DMS79 treated with DMSO at 0.1 percent for 48 hours (cell line): ENCODE results near the gene COX6A1.

Experiments used
- DNase-seq: peaks from one replicate; lab custom pipeline; 2025; lab: John Stamatoyannopoulos, UW

Gene COX6A1

DNA sequence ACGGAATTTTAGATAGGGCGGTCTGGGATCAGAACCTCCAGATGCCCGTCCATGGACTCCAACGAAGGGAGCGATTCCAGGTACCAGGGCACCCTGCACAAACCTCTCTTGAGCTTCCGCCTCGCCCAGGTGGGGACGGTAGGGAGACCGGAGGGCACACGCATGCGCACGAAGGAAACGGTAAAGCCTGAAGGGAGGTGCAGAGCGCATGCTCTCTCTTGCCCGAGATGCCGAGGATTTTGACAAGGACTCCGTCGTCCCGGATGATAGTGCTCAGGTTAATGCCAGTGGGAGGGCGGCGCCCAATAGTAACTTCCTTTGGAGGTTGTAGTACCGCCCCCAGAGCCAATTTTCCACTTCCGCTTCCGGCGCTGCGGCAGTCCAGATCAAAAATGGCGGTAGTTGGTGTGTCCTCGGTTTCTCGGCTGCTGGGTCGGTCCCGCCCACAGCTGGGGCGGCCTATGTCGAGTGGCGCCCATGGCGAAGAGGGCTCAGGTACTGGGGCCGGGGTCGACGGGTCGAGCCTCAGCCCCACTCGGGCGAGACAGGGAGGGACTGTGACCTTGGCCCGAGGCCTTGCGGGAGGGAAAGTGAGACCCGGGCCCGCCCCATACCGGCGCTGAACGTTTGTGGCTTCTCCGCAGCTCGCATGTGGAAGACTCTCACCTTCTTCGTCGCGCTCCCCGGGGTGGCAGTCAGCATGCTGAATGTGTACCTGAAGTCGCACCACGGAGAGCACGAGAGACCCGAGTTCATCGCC lies at the start of gene COX6A1:
TSS of gene COX6A1 (plus strand) at position 379 of the 760 bp plus-strand sequence. CDS start at position 393, 14 bp downstream.
- peak; percentile 99 for DNase-seq

DNA sequence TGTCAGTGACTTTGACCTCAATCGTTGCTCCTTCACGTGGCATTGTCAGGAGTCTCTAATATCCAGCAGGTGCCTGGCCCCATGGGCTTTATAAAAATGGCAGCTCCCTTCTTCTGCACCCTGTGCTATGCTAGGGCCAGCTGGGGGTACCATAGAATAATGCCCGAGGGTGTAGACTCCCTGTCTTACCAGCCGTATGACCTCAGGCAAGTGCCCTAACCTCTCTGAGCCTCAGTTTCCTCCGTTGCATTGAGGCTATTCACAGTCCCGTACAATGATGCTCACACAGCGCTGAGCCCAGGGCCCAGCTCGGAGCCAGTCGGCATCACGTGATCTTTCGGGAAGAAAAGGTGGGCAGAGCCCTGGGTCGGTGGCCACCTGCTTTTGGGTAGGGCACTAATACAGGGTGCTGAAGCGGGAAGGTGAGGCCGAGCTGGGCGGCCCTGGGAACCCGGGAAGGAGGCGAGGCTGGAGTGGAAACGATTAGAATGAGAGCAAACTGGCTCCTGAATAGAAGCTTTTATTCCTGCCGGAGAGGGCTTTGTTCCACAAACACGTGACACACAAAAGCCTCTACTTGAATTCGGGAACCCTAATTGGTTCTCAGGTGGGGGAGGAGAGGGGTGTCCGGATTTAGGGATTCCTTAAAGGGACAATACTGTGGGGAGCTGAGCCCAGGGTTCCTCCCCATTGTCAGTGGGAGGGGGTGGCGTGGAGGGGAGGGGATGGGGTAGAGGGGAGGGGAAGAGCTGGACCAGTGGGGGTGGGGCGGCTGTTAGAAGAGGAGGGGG lies 49.0 kb upstream of the COX6A1 start:
- peak; percentile 76 for DNase-seq

DNA sequence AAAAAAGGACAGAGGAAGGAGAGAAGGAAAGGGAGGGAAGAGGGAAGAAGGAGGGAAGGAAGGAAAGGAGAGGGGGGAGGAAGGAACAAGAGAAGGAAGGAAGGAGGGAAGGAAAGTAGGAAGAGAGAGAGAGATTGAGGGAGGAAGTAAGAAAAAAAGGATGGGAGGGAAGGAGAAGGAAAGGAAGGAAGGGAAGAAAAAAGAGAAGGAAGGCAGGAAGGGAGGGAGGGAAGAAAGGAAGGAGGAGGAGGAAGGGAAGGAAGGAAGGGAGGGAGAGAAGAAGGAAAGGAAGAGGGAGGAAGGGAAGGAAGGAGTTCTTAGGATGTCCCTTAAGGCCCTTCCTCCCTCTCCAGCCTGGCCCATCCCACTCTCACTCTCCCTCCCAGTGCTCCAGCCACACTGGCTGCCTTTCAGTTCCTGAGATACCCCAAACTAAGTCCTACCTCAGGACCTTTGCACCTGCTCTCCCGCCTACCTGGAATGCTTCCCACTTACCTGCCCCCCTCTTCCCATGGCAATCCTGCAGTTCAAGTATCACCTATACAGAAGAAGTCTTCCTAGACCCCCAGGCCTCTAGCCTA lies 47.3 kb upstream of the COX6A1 start:
- DNase-seq: no peak

DNA sequence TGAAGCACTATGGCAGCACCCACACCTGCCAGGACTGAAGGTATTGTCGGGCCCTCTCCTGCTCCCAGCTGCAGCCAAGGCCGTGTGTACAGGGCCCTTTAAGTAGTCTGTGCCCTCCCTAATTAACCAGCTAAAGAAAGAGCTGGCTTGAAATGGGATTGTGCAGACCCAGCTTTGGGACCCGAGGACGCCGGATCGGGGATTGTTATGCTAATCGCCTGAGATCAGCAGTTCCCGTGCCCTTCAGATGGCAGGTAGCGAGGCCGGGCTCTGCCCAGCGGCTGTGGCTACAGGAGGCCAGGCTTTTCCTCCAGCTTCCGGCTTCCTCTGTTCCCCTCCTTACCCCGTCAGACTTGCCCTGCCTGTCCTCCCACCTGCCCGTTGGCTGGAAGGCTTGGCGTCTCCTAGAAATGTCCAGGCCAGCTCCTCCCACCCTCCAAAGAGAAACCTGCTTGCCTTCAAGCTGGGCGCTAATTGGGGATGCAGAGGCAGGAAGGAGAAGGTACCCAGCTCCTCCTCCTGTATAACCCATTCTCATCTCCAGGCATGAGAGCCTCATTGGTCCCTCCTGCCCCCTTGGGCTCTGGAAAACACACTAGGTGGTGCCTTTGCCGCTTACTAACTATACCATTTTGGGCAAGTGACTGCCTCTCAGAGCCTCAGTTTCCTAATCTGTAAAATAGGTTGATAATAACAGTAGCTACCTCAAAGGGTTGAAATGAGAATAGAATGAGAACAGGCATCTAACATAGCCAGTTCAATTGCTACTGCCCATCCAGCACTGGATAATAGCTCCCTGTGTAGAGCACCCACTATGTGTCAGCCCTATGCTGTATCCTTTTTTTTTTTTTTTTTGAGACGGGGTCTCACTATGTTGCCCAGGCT lies 43.2 kb upstream of the COX6A1 start:
- DNase-seq: peak; percentile 81

DNA sequence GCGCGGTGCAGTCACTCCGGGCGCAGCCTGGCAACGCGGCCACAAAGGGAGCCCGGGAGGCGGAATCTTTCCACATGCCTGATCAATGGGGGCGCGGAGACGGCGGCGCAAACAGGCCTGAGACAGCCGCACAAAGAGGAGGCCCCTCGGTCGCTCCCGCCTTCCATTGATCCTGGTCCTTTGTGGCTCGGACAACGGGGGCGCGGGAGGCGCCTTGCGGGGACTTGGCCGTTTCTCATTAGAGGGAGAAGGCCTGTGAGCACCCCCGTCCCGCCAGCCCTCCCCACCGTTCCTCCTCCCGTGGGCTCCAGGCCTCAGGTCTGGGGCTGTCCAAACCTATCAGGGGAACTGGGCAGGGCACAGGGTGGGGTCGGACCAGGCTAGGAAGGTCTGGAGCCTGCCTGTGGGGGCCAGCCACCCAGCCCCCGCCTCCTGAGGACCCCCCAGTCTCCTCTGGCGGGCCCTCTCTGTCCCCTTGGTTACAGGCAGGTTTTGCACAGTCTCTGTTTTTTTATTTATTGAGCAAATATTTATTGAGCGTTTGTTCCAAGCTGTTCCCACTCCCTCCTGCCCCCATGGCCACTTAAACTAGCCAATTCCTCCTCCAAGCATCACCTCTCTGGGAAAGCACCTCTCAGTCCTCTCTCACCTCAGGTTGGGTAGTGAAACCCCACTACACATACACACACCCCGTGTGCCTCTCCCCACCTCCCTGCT lies 39.9 kb upstream of the COX6A1 start:
- DNase-seq: no peak

DNA sequence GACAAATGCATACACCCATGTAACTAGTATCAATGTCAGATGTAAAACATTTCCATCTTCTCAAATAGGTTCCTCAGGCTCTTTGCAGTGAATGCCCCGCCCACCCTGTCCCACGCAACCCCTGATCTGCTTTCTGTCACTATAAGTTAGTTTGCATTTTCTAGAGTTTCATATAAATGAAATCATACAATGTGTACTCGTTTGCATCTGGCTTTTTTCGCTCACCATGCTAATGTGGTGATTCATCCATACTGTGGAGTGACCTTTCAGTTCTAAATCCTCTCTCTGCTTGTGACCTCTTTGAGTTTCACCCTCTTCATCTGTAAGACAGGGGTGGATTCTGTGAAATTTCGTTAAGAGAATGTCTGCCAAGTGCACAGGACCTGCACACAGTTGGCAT lies 38.4 kb upstream of the COX6A1 start:
- DNase-seq: no peak

DNA sequence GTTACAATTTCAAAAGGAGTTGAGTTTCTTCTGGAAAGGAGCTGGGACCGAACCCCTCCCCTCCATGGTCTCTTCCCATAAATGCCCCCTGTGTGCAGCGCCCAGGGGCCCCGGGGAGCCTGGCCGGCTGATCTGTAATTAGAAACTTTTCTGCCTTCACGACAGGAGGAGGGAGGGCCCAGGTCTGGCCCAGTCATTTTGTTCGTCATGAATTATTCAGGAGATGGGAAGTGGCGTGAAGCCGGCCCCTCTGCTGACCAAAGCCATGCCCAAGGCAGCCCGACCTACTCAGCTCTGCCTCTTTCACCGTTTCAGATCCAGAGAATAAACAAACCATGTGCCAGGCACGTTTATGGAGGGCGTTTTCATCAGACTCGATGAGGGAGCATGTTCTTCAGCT lies 35.7 kb upstream of the COX6A1 start:
- no peak for DNase-seq

DNA sequence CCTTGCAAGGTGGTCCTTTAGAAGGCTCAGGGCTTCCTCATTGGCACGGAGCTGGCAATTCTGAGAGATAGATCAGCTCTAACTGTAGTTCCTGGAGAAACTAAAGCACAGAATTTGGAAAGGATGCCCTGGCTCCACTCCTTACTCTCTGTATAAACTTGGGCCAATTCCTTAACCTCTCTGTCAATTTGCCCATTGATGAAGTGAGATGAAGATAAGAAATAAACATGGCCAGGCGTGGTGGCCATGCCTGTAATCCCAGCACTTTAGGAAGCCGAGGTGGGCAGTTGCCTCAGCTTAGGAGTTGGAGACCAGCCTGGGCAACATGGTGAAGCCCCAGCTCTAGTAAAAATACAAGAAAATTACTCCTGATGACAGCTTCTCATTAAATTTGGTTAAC lies 34.0 kb upstream of the COX6A1 start:
- no peak for DNase-seq

DNA sequence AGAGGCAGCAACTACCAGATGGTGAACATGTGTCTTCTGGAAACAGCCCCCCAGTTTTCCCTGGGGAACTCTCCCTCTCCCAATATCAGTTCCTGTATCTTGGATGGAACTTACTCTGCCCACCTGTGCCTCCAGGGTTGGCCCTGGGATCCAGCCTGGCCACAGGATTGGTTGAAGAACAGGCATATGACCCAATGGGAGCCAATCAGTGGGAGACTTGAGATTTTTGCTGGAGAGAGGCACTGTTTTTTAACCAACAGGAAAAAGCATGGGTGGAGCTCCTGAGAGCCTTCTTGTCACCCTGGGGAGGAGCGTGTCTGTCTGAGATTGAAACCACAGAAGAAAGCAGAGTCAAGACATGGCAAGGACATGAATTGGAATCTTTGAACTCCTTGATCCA lies 33.6 kb upstream of the COX6A1 start:
- no peak for DNase-seq

DNA sequence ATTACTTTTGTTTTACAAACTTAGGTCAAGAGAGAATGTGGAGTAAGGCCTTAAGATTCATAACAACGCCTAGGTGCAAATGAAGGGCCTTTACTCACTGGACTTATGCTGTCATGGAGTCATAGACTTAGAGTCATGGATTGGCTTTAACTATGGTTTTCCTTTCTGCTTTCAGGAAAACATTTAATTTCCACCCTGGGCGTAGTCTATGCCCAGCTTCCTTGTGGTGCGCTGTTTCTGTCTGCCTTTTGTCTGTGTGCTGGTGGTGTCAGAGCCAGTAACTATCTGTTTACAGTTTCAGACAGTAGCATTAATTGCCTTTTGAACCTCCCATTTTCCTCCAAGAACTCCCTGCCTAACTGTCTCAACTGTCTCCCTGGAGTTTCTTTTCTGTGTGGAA lies 31.8 kb upstream of the COX6A1 start:
- no peak for DNase-seq

DNA sequence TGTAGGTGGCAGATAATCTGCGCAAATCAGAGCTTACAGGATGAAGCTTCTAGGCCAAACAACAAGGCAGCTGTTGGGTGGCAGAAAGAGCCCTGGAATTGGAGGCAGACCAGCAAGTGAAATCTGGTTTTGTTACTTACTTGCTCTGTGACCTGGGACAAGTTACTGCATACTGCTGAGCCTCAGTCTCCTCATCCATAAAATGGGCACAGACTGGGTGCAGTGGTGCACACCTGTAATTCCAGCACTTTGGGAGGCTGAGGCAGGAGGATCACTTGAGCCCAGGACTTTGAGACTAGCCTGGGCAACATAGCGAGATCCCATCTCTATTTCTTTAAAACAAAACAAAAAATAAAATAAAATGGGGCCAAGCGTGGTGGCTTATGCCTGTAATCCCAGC lies 31.4 kb upstream of the COX6A1 start:
- no peak for DNase-seq

DNA sequence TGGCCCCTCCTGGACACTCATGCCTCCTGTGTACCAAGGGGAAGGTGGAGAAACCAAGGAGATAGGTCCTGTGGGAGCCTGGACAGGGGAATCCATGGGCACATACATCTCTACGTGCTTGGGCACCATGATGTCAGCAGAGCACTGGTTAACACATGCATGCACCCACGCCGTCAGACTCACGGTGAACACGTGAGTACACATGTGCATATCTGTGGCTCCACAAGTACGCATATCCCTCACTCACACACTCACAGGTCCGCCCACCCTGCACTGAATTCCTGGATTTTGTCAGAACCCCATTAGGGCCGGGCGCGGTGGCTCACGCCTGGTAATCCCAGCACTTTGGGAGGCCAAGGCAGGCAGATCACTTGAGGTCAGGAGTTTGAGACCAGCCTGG lies 29.1 kb upstream of the COX6A1 start:
- no peak for DNase-seq

DNA sequence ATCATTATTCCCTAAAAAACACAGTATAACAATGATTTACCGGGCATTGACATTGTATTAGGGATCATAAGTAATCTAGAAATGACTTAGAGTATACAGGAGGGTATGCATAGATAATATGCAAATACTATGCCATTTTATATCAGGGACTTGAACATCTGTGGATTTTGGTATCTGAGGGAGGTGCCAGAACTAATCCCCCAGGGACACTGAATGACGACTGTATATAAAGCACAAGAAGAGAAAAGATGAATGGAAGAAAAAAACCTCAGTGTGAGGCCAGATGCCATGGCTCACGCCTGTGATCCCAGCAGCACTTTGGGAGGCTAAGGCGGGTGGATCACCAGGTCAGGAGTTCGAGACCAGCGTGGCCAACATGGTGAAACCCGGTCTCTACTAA lies 25.5 kb upstream of the COX6A1 start:
- no peak for DNase-seq

DNA sequence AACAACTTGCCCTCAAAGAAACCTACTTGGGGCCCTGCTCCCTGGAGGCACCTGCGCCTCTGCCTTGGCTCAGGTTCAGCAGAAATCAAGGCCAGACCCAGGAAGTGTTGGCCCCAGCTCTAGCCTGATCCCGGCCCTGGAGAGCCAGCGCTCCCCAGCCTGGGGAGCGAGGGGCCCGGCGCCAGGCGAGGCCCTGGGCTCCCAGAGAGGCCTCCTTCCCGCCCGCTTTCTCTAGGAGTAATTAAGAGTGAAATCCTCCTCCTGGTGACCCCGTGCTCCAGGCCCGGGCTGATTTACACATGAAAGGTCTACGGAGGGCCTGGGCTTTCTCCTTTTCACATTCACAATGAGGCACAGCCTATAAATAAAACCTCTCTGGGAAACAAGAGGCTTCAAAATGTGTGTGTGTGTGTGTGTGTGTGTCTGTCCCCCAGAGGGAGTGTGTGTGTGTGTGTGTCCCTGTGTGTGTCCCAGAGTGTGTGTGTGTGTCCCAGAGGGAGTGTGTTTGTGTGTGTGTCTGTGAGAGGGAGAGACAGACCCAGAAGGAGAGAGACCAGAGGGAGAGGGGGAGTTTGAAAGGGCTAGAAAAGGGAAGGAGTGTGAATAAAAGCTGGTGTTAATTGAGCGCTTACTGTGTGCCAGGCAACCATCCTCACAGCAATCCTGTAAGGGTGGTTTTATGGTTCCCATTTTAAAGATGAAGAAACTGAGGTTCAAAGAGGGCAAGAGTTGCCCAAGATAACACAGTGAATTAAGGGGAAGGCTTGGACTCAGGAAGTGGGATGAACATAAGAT lies 23.8 kb upstream of the COX6A1 start:
- no peak for DNase-seq

DNA sequence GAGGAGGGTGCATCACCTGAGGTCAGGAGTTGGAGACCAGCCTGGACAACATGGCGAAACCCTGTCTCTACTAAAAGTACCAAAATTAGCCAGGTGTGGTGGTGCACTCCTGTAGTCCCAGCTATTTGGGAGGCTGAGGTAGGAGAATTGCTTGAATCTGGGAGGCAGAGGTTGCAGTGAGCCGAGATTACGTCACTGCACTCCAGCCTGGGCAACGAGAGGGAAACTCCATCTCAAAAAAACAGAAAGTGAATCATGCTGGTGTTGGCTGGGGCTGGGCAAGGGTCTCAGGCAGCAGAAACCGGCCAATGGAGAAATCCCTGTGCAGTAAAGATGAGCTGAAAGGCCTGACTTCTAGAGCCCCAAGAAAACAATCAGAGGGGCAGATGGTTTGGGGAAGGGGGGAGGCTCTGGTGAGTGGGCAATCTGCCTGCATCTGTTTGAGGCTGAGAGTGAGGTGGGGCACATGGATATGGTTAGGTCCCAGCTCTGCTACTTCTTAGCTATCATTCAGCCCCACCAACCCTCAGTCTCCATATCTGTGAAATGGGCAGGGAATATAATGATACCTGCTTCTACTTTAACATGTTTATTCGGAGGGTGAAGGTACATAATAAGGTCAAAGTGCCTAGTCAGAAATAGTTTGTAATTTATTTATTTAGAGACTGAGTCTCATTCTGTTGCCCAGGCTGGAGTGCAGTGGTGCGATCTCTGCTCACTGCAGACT lies 21.3 kb upstream of the COX6A1 start:
- no peak for DNase-seq

DNA sequence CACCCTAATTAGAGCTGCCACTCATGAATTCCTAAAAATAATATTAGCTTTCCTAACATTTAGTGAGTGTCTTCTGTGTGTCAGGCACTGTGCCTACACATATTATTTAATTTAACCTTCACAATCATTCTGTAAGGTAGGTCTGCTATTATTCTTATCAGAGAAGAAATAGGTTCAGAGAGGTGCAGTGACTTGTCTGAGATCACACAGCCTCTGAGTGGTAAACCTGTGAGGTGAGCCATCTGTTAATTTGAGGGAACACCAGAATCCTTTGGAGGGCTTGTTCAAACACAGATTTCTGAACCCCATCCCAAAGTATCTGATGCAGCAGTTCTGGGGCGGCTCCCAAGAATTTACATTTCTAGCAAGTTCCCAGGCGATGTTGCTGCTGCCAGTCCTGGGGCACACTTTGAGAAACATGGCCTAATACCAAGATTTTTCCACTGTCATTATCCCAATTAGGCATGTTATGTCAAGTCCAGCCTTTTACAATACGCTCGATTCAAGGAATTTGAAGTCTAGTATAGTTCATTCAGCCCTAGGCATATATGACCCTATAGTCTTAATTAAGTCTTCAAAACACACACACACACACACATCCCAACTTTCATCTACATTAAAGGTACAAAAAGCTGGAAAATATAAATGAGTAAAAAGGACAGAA lies 19.9 kb upstream of the COX6A1 start:
- no peak for DNase-seq

DNA sequence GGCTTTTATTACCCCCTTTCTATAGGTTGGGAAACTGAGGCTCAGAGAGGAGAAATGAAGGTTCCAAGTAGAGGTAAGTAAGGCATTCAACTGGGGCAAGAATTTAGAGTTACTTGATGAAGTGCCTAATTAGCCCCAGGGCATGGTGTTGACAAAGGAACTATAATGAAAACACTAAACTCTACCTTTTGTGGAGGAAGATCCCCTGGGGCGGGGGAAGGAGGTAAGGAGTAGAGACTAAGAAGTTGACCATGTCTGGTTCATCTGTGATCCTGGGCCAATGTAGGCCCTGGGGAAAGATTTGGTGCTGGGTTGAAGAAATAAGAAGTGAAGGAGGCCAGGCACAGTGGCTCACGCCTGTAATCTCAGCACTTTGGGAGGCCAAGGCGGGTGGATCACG lies 16.2 kb upstream of the COX6A1 start:
- DNase-seq: no peak

DNA sequence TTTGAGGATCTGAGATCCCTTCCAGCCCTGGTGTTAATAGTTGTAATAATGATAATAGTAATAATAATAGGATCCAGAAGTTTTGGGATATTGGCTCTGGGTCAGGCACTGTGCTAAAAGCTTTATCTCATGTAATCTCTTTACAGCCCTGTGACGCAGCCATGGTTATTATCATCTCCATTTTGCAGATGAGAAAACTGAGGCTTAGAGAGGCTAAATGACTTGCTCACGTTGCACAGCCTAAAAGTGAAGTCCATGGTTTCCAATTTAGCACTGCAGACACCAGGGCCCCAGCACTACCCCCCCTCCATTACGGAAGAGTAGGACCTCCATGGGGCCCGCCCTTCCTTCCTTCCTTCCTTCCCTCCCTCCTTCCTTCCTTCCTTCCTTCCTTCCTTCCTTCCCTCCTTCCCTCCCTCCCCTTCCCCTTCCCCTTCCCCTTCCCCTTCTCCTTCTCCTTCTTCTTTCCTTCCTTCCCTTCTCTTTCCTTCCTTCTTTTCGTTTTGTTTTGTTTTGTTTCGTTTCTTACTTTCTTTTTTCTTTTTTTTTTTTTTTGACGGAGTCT lies 14.9 kb upstream of the COX6A1 start:
- DNase-seq: no peak

DNA sequence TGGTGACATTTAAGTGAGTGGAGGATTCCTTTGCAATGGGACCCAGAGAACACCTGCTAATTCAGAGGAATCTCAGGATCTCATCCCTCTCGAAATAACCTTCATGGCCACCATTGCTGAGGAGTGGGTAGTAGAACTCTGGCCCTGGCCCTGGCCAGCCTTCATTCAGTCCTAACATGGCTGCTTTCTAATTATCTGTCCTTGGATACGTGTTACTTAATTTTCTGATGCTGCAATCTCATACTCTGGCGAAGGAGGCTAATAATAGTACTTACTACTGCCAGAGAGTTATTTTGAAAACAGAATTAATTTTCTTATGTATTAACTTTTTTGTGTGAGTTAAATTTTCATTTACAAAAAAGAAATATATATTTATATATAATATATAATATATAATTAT lies 12.1 kb upstream of the COX6A1 start:
- no peak for DNase-seq
